H1 (cell line): ENCODE data around the gene NAA10. TPM values are rescaled to one million over a fixed set of nuclear protein-coding genes. Genes with fewer than 3 reads are reported as not detected.

Experiments used
- CTCF ChIA-PET: fragments of 300-600 bp; sonication (Branson Sonifier 250); formaldehyde crosslinking; loops from one replicate; lab custom pipeline; 2021; ENCODE audit not compliant: partially characterized antibody; lab: Charles Lee
- POLR2A ChIA-PET: fragments of 300-600 bp; sonication (Branson Sonifier 250); formaldehyde crosslinking; loops from one replicate; lab custom pipeline; 2021; ENCODE audit warnings: inconsistent platforms; ENCODE audit not compliant: partially characterized antibody; lab: Charles Lee
- DNase-seq, 2 experiments: peaks; one replicate each; pipeline versions ENCODE4 v3.0.0 to v3.0.0-alpha.2; 2010 to 2022; ENCODE audit warnings: low spot score in 2 of 2, low read depth in 1 of 2, mixed read lengths in 1 of 2
- FAIRE-seq: peaks from 2 replicates; lab custom pipeline; 2011; peaks lifted over from hg19 to GRCh38; lab: Jason Lieb, UNC
- H2AFZ ChIP-seq: 2 replicates; pipeline ENCODE4 v1.8.1; 2012; ENCODE audit warnings: low read length, inconsistent platforms
- H2AK5ac ChIP-seq: 2 replicates; pipeline ENCODE4 v1.6.1; 2013; ENCODE audit warnings: low read depth, low read length
- H2BK120ac ChIP-seq: replicated peaks from 2 replicates; pipeline ENCODE3; 2013; ENCODE audit warnings: low read depth, low read length, inconsistent platforms
- H2BK12ac ChIP-seq: 2 replicates; pipeline ENCODE4 v1.6.1; 2013; ENCODE audit warnings: low read depth, low read length
- H2BK15ac ChIP-seq: 2 replicates; pipeline ENCODE4 v1.6.1; 2013; ENCODE audit warnings: low read length
- H2BK20ac ChIP-seq: 2 replicates; pipeline ENCODE4 v1.6.1; 2013; ENCODE audit warnings: low read length
- H2BK5ac ChIP-seq: 2 replicates; pipeline ENCODE4 v1.6.1; 2013; ENCODE audit warnings: low read depth, low read length
- H3K14ac ChIP-seq: 2 replicates; pipeline ENCODE4 v1.6.1; 2013; ENCODE audit warnings: inconsistent platforms; ENCODE audit not compliant: insufficient read length
- H3K18ac ChIP-seq: 2 replicates; pipeline ENCODE4 v1.6.1; 2013; ENCODE audit warnings: low read length; ENCODE audit errors: extremely low read depth
- H3K23ac ChIP-seq: 2 replicates; pipeline ENCODE4 v1.6.1; 2013; ENCODE audit warnings: inconsistent platforms; ENCODE audit not compliant: insufficient read length
- H3K23me2 ChIP-seq: 2 replicates; pipeline ENCODE4 v1.6.1; 2013; ENCODE audit warnings: low read depth, low read length
- H3K27ac ChIP-seq: 2 replicates; pipeline ENCODE4 v1.6.1; 2011; ENCODE audit warnings: low read depth, low read length, inconsistent platforms
- H3K27me3 ChIP-seq, 4 experiments: replicated peaks in 1 of 4; 1 replicate in 1 of 4; 2 replicates in 3 of 4; pipeline versions ENCODE4 v1.6.1 to v1.8.1; 2011 to 2013; ENCODE audit warnings: low read length in 3 of 4, mild to moderate bottlenecking in 3 of 4, inconsistent platforms in 2 of 4, mixed read lengths in 2 of 4, moderate library complexity in 1 of 4; ENCODE audit not compliant: control insufficient read depth in 3 of 4, insufficient read depth in 3 of 4; ENCODE audit errors: extremely low read depth in 1 of 4
- H3K36me3 ChIP-seq, 4 experiments: 2 replicates each; pipeline versions ENCODE4 v1.6.1 to v1.8.1; 2011 to 2013; ENCODE audit warnings: mild to moderate bottlenecking in 4 of 4, low read length in 3 of 4, moderate library complexity in 2 of 4, control low read depth in 1 of 4, inconsistent platforms in 1 of 4; ENCODE audit not compliant: insufficient read depth in 4 of 4, control insufficient read depth in 2 of 4
- H3K4ac ChIP-seq: replicated peaks from 2 replicates; pipeline ENCODE3; 2013; ENCODE audit warnings: low read length, low read depth, mixed read lengths, inconsistent platforms; ENCODE audit not compliant: insufficient read length
- H3K4me1 ChIP-seq, 4 experiments: replicated peaks in 1 of 4; 1 replicate in 1 of 4; 2 replicates in 3 of 4; pipeline versions ENCODE4 v1.6.1 to v1.8.1; 2011 to 2013; ENCODE audit warnings: low read length in 3 of 4, inconsistent platforms in 2 of 4, mixed read lengths in 1 of 4; ENCODE audit not compliant: insufficient read depth in 4 of 4, control insufficient read depth in 3 of 4
- H3K4me2 ChIP-seq, 2 experiments: 2 replicates each; pipeline versions ENCODE4 v1.6.1 to v1.8.1; 2011 to 2013; ENCODE audit warnings: low read depth in 2 of 2, low read length in 2 of 2, control low read depth in 1 of 2, inconsistent platforms in 1 of 2, mild to moderate bottlenecking in 1 of 2; ENCODE audit not compliant: insufficient read depth in 1 of 2
- H3K4me3 ChIP-seq, 4 experiments: fragments of 200-600, 300-600 bp in 1 of 4; sonication (generic), shearing (Covaris generic), sonication (Bioruptor Twin) in 1 of 4; 2 replicates each; pipeline versions ENCODE4 v1.5.1 to v1.8.1; 2011 to 2016; ENCODE audit warnings: low read length in 4 of 4, low read depth in 3 of 4, control low read depth in 2 of 4, inconsistent platforms in 2 of 4, mild to moderate bottlenecking in 2 of 4, mixed read lengths in 1 of 4, moderate library complexity in 1 of 4; ENCODE audit not compliant: insufficient read depth in 2 of 4; ENCODE audit errors: extremely low read depth in 1 of 4
- H3K56ac ChIP-seq: replicated peaks from 2 replicates; pipeline ENCODE3; 2013; ENCODE audit warnings: low read depth, mild to moderate bottlenecking, mixed read lengths, low read length, inconsistent platforms; ENCODE audit not compliant: insufficient read length
- H3K79me1 ChIP-seq: 2 replicates; pipeline ENCODE4 v1.6.1; 2013; ENCODE audit warnings: low read depth, low read length, control low read depth
- H3K79me2 ChIP-seq, 2 experiments: 2 replicates each; pipeline versions ENCODE4 v1.6.1 to v1.8.1; 2012 to 2013; ENCODE audit warnings: low read length in 2 of 2, mild to moderate bottlenecking in 2 of 2, inconsistent platforms in 1 of 2; ENCODE audit not compliant: insufficient read depth in 2 of 2, control insufficient read depth in 1 of 2
- H3K9ac ChIP-seq, 4 experiments: replicated peaks in 1 of 4; 1 replicate in 1 of 4; 2 replicates in 3 of 4; pipeline versions ENCODE4 v1.6.1 to v1.8.1; 2011 to 2013; ENCODE audit warnings: low read depth in 3 of 4, low read length in 3 of 4, control low read depth in 2 of 4, mild to moderate bottlenecking in 2 of 4, moderate library complexity in 2 of 4, inconsistent platforms in 1 of 4; ENCODE audit errors: extremely low read depth in 1 of 4
- H3K9me3 ChIP-seq, 2 experiments: 2 replicates each; pipeline versions ENCODE4 v1.6.1 to v1.8.1; 2012 to 2013; ENCODE audit warnings: mild to moderate bottlenecking in 2 of 2, moderate library complexity in 2 of 2, control low read depth in 1 of 2, inconsistent platforms in 1 of 2, low read depth in 1 of 2, low read length in 1 of 2, mixed read lengths in 1 of 2; ENCODE audit not compliant: insufficient read depth in 2 of 2
- H4K20me1 ChIP-seq, 2 experiments: replicated peaks in 1 of 2; 2 replicates each; pipeline versions ENCODE3 to v1.8.1; 2011 to 2013; ENCODE audit warnings: inconsistent platforms in 2 of 2, low read length in 2 of 2, mild to moderate bottlenecking in 1 of 2; ENCODE audit not compliant: insufficient read depth in 2 of 2, control insufficient read depth in 1 of 2
- H4K5ac ChIP-seq: 2 replicates; pipeline ENCODE4 v1.6.1; 2013; ENCODE audit warnings: low read length, low read depth, mixed read lengths, inconsistent platforms; ENCODE audit not compliant: insufficient read length
- H4K8ac ChIP-seq: 2 replicates; pipeline ENCODE4 v1.8.0; 2013; ENCODE audit warnings: mild to moderate bottlenecking, moderate library complexity, low read length, inconsistent platforms; ENCODE audit not compliant: insufficient read depth; ENCODE audit errors: extremely low read depth
- H4K91ac ChIP-seq: replicated peaks from 2 replicates; pipeline ENCODE3; 2013; ENCODE audit warnings: low read length, mixed read lengths, inconsistent platforms; ENCODE audit not compliant: insufficient read length
- CHD1 ChIP-seq: IDR thresholded peaks from 2 replicates; pipeline ENCODE4 v1.6.1; 2012; ENCODE audit warnings: low read depth, low read length, improper control_type of control experiment
- EGR1 ChIP-seq: IDR thresholded peaks from 2 replicates; pipeline ENCODE4 v1.6.1; 2011; ENCODE audit warnings: low read depth, low read length, borderline replicate concordance
- EP300 ChIP-seq, 2 experiments: IDR thresholded peaks; 1 replicate in 1 of 2; 2 replicates in 1 of 2; pipeline ENCODE4 v1.6.1; 2011 to 2012; ENCODE audit warnings: low read depth in 2 of 2, low read length in 2 of 2, mild to moderate bottlenecking in 2 of 2, borderline replicate concordance in 1 of 2, inconsistent platforms in 1 of 2, moderate library complexity in 1 of 2
- FOSL1 ChIP-seq: IDR thresholded peaks from 2 replicates; pipeline ENCODE4 v1.6.1; 2011; ENCODE audit warnings: mild to moderate bottlenecking, low read depth, low read length, moderate library complexity; ENCODE audit not compliant: insufficient read depth
- HDAC2 ChIP-seq, 2 experiments: fragments of 300-600 bp in 1 of 2; sonication (generic) in 1 of 2; IDR thresholded peaks; 2 replicates each; pipeline ENCODE4 v1.6.1; 2011 to 2012; ENCODE audit warnings: low read depth in 2 of 2, low read length in 2 of 2, mild to moderate bottlenecking in 2 of 2, moderate library complexity in 2 of 2, borderline replicate concordance in 1 of 2, inconsistent platforms in 1 of 2
- JUN ChIP-seq: IDR thresholded peaks from 2 replicates; pipeline ENCODE4 v1.6.1; 2011; ENCODE audit warnings: low read depth, mild to moderate bottlenecking, improper control_type of control experiment, low read length
- POLR2A ChIP-seq, 2 experiments: IDR thresholded peaks; 1 replicate in 1 of 2; 2 replicates in 1 of 2; pipeline ENCODE4 v1.6.1; 2011; ENCODE audit warnings: low read depth in 2 of 2, low read length in 2 of 2, mild to moderate bottlenecking in 2 of 2; ENCODE audit errors: control extremely low read depth in 1 of 2
- ZNF274 ChIP-seq: IDR thresholded peaks from 2 replicates; pipeline ENCODE4 v1.7.0; 2012; ENCODE audit warnings: low read length, borderline replicate concordance; ENCODE audit errors: extremely low read depth
- WGBS, 2 experiments: shearing (Covaris generic) in 1 of 2; methylation state at CpG; one replicate each; pipeline versions ENCODE4 v1.1.6 to v1.1.7; 2013 to 2015; ENCODE audit warnings: low lambda C conversion rate in 2 of 2, mixed read lengths in 2 of 2, inconsistent platforms in 1 of 2, low coverage in 1 of 2, missing lambda C conversion rate in 1 of 2; ENCODE audit not compliant: insufficient replicate concordance in 2 of 2, insufficient coverage in 1 of 2, insufficient read length in 1 of 2; ENCODE audit errors: extremely low coverage in 1 of 2, missing lambda C conversion rate in 1 of 2; 5-methylcytosine and 5-hydroxymethylcytosine counted together
- polyA plus RNA-seq, 7 experiments: library from polyadenylated mRNA; depleted of rRNA in 3 of 7; stranded (reverse) in 5 of 7; unstranded in 2 of 7; fragments of >200 nt in 5 of 7; fragments of 200-250 nt in 2 of 7; gene quantifications; 1 replicate in 5 of 7; 2 replicates in 1 of 7; 4 replicates in 1 of 7; pipeline versions ENCODE4 v1.2.1 to v1.2.3, GENCODE V29; 2011 to 2013; ENCODE audit warnings: missing spikeins in 2 of 7, mixed read lengths in 2 of 7
- total RNA-seq: library from RNA; stranded (reverse); fragmentation: NEBNext Ultra II Directional; extraction: Animal tissue kit (Norgen Biotek cat#: 25700); gene quantifications from 2 replicates; pipeline ENCODE4 v1.2.1, GENCODE V29; 2021
- TF ChIP-seq, protein P1 (sequence below): IDR thresholded peaks from 2 replicates; pipeline ENCODE4 v1.6.1; 2012; ENCODE audit warnings: low read length, inconsistent platforms

Gene NAA10
- total and polyA plus RNA-seq, 2 of the 8 experiments (the other 6 are each of a cell fraction or from before 2014, with no cell fraction given): 80.4 to 98.8 TPM

DNA sequence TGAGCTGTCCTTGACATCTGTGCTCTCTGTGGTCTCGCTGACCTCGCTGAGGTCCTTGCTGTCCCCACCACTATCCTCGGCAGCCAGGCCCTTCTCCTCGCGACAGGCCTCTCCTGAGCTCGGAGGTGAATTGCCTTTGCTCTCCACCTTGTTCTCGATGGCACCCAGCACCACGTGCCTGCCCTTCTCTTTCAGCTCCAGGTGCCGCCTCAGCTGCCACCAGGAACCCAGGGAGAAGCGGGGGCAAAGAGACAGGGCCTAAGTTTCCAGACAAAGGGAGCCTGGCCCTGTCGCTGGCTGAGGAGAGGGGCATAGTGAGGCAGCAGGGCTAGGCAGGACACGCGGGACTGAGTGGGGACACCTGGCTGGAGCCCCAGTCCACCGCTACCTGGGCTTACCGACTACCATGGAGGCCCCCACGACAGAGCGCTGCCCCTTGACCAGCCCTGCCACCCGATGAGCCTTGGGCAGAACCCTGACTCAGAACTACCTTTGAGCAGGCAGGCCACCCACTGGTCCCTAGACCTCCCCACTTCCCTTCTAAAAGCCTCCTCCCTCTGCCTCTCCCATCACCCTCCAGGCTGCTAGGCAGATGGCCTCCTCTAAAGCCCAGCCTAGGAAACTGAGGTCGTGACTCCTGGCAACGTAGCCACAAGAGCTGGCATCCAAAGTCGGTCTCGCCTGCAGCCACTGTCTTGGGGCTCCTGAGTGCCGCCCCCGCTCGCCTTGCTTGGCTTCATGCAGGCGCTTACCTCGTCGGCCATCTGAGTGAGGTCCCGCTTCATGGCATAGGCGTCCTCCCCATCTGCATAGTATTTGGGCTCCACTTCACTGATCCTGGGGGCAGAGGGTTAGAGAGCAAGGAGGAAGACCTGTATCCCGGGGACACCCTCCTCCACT is 4.6 kb downstream of the NAA10 start:
- no peak overlapping the region; the same call in 1 of the 2 replicates for H4K8ac ChIP-seq
- no peak overlapping the region for H2BK12ac ChIP-seq
- peaks cover 0 to 14% of the 10 kb centered on the region in 2 experiments; a peak in 2 of 4 replicates for H3K79me2 ChIP-seq
- no peak overlapping the region for H2AK5ac ChIP-seq
- POLR2A ChIA-PET: interaction anchor here (1.3 to 14.9 kb wide), 3 partner anchors 11 to 42 kb away, joined by 5 to 231 read pairs (median 43); partner anchors contain the start of genes HCFC1, NAA10, RENBP and TMEM187
- H2BK120ac ChIP-seq: no peak overlapping the region
- no peak overlapping the region for H4K91ac ChIP-seq
- no peak overlapping the region for H2AFZ ChIP-seq
- peaks cover 0 to 3% of the 10 kb centered on the region in 2 experiments for H4K20me1 ChIP-seq
- no peak overlapping the region for H2BK20ac ChIP-seq
- no peak overlapping the region for H3K4me3 ChIP-seq
- no peak overlapping the region for H2BK5ac ChIP-seq
- no peak overlapping the region for H3K23ac ChIP-seq
- CTCF ChIA-PET: interaction anchor here (1.2 to 19.6 kb wide), 3 partner anchors 18 to 443 kb away, joined by 3 to 272 read pairs (median 3); partner anchors contain the start of gene RENBP
- H3K79me1 ChIP-seq: no peaks in the 10 kb centered on the region
- peaks cover 0 to 10% (median 4%) of the 10 kb centered on the region in 4 experiments; a peak in 2 of 8 replicates for H3K36me3 ChIP-seq
- FAIRE-seq: no peak
- DNase-seq: no peak
- no peak overlapping the region for H3K18ac ChIP-seq
- H3K4ac ChIP-seq: no peak overlapping the region
- no peak overlapping the region for H3K27ac ChIP-seq
- H3K27me3 ChIP-seq: no peaks in the 10 kb centered on the region
- no peak overlapping the region for H4K5ac ChIP-seq
- no peak overlapping the region for H2BK15ac ChIP-seq
- H3K4me2 ChIP-seq: no peak overlapping the region
- H3K23me2 ChIP-seq: peaks cover 18% of the 10 kb centered on the region; the same call in 1 of the 2 replicates
- H3K9me3 ChIP-seq: no peaks in the 10 kb centered on the region
- H3K9ac ChIP-seq: no peak overlapping the region
- H3K56ac ChIP-seq: no peak overlapping the region
- H3K14ac ChIP-seq: no peak overlapping the region
- peaks cover 0 to 17% (median 12%) of the 10 kb centered on the region in 4 experiments; a peak in 6 of 7 replicates for H3K4me1 ChIP-seq
- WGBS, 2 experiments: 95% methylated on average over 16 of the region's 31 CpGs; no CpG with 5 or more reads in 1 of the 2 experiments
- TF ChIP-seq EP300 (IDR thresholded peaks at IDR 0.05; ENCODE audit: borderline replicate concordance in 1 of 2, low read depth in 2 of 2, low read length in 2 of 2) (no peak), HDAC2 (IDR thresholded peaks at IDR 0.05; ENCODE audit: borderline replicate concordance in 1 of 2, low read depth in 2 of 2, low read length in 2 of 2) (no peak), CHD1 (no peak), EGR1 (no peak), FOSL1 (no peak), JUN (no peak), ZNF274 (no peak), POLR2A (IDR thresholded peaks at IDR 0.05; ENCODE audit: control extremely low read depth in 1 of 2, low read depth in 2 of 2, low read length in 2 of 2) (no peak)
- TF ChIP-seq, protein P1, sequence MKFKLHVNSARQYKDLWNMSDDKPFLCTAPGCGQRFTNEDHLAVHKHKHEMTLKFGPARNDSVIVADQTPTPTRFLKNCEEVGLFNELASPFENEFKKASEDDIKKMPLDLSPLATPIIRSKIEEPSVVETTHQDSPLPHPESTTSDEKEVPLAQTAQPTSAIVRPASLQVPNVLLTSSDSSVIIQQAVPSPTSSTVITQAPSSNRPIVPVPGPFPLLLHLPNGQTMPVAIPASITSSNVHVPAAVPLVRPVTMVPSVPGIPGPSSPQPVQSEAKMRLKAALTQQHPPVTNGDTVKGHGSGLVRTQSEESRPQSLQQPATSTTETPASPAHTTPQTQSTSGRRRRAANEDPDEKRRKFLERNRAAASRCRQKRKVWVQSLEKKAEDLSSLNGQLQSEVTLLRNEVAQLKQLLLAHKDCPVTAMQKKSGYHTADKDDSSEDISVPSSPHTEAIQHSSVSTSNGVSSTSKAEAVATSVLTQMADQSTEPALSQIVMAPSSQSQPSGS: no peak
